ENCODE data around the gene IGLON5. TPM values are rescaled to one million over a fixed set of nuclear protein-coding genes. Genes with fewer than 3 reads are reported as not detected.

Gene IGLON5
- total and polyA plus RNA-seq, 2 experiments from 2014 or later, result 5.0 to 29.1 TPM

GRCh38 chr19:51367565-51368365, 56.3 kb downstream of the IGLON5 start:
- H3K4me3 ChIP-seq, result peak overlapping the region; percentile 98
- H3K9me2 ChIP-seq (ENCODE audit: insufficient read depth), result no peaks in the 10 kb centered on the region
- Mint-ChIP-seq H3K4me1 (peaks cover 25% of the 10 kb centered on the region), H3K36me3 (ENCODE audit: low read depth) (no peaks in the 10 kb centered on the region; the same call in 2 of the 3 replicates), H3K27me3 (ENCODE audit: insufficient read depth, low read depth, poor library complexity) (peaks cover 17% of the 10 kb centered on the region), H3K4me3 (peak overlapping the region; percentile 99), H3K9me3 (no peaks in the 10 kb centered on the region; the same call in 2 of the 3 replicates), H3K27ac (peak overlapping the region; percentile 96)
- H2AFZ ChIP-seq, result peak overlapping the region; percentile 69
- H3K27me3 ChIP-seq (ENCODE audit: insufficient read depth), result no peaks in the 10 kb centered on the region
- no peaks in the 10 kb centered on the region for H3K36me3 ChIP-seq (ENCODE audit: insufficient read depth)
- peaks cover 15% of the 10 kb centered on the region; the same call in 1 of the 2 replicates for H3K4me1 ChIP-seq (ENCODE audit: insufficient read depth)
- peak overlapping the region; percentile 86 for H3K27ac ChIP-seq (ENCODE audit: low read depth)
- peak; percentile 99 for DNase-seq (ENCODE audit: low spot score)
- H3K4me2 ChIP-seq, result peak overlapping the region; percentile 95
- TF ChIP-seq CREB1 (CRISPR knock-in tag; IDR thresholded peaks at IDR 0.05; ENCODE audit: low read depth), result 0 out of 2 replicates have a peak, but pooled peaks have one; percentile 3
- TF ChIP-seq ETS1 (IDR thresholded peaks at IDR 0.05), result 0 out of 2 replicates have a peak, but pooled peaks have one; percentile 46
- no peak for TF ChIP-seq NANOG (IDR thresholded peaks at IDR 0.05; ENCODE audit: borderline replicate concordance)
- no peak for TF ChIP-seq ZNF331 (CRISPR knock-in tag; IDR thresholded peaks at IDR 0.05; ENCODE audit: low read depth)
- TF ChIP-seq EZH2phosphoT487 (IDR thresholded peaks at IDR 0.05; ENCODE audit: unreplicated experiment), result no peak
- TF ChIP-seq ZNF114 (CRISPR knock-in tag; IDR thresholded peaks at IDR 0.05), result no peak
- TF ChIP-seq POLR2AphosphoS5 (IDR thresholded peaks at IDR 0.05; ENCODE audit: low read depth), result peak; percentile 98
- TF ChIP-seq, protein P1, sequence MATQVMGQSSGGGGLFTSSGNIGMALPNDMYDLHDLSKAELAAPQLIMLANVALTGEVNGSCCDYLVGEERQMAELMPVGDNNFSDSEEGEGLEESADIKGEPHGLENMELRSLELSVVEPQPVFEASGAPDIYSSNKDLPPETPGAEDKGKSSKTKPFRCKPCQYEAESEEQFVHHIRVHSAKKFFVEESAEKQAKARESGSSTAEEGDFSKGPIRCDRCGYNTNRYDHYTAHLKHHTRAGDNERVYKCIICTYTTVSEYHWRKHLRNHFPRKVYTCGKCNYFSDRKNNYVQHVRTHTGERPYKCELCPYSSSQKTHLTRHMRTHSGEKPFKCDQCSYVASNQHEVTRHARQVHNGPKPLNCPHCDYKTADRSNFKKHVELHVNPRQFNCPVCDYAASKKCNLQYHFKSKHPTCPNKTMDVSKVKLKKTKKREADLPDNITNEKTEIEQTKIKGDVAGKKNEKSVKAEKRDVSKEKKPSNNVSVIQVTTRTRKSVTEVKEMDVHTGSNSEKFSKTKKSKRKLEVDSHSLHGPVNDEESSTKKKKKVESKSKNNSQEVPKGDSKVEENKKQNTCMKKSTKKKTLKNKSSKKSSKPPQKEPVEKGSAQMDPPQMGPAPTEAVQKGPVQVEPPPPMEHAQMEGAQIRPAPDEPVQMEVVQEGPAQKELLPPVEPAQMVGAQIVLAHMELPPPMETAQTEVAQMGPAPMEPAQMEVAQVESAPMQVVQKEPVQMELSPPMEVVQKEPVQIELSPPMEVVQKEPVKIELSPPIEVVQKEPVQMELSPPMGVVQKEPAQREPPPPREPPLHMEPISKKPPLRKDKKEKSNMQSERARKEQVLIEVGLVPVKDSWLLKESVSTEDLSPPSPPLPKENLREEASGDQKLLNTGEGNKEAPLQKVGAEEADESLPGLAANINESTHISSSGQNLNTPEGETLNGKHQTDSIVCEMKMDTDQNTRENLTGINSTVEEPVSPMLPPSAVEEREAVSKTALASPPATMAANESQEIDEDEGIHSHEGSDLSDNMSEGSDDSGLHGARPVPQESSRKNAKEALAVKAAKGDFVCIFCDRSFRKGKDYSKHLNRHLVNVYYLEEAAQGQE (IDR thresholded peaks at IDR 0.05; ENCODE audit: unreplicated experiment), result peak; percentile 16
- no peak for TF ChIP-seq ZNF462 (CRISPR knock-in tag; IDR thresholded peaks at IDR 0.05)
- TF ChIP-seq STAT1 (IDR thresholded peaks at IDR 0.05; ENCODE audit: unreplicated experiment), result no peak
- TF ChIP-seq CTCF (conservative IDR thresholded peaks at IDR 0.05; ENCODE audit: low read depth in 2 of 2), result no peak
- TF ChIP-seq EZH2 (IDR thresholded peaks at IDR 0.05; ENCODE audit: low read depth, unreplicated experiment), result no peak
- no peak for TF ChIP-seq JUNB (IDR thresholded peaks at IDR 0.05; ENCODE audit: unreplicated experiment)
- no peaks in the 10 kb centered on the region for H4K20me1 ChIP-seq (replicated peaks; ENCODE audit: insufficient read depth)
- ATAC-seq, result peak; percentile 80
- no peaks in the 10 kb centered on the region; the same call in 1 of the 2 replicates for H3F3A ChIP-seq (replicated peaks; ENCODE audit: low read depth)
- 0 out of 2 replicates have a peak, but pooled peaks cover 4% of the 10 kb centered on the region for H3K79me2 ChIP-seq (replicated peaks; ENCODE audit: insufficient read depth)

All from GM23338 (cell line).